ENCODE measurements around the gene WDTC1. TPM values are rescaled to one million over a fixed set of nuclear protein-coding genes. Genes with fewer than 3 reads are reported as not detected.

The WDTC1 gene
- total and polyA plus RNA-seq, 9 of the 15 experiments (the other 6 are each of a cell fraction or from before 2014, with no cell fraction given) = 0.18 to 32.3 (median 8.8) TPM

DNA sequence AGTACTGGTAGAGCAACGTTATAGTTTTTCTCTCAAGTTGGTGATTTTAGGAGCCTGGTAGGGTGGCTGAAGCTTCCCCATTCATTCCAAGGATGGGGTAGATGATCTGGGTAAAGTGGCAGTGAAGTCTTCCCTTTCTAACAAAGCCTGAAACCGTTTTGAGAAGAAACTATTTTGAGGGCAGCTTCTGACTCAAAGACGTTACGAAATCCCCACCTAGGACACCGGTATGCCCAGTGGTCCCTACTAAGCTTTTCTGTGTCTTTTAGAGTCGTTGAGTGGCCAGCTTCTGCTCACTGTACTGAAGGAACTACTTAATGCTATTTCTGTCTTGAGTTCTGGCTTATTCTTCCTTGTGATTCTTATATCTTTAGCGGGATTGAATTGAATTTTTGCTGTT, 1.4 kb downstream of the WDTC1 start (continued):
- TF ChIP-seq MCM2 (IDR thresholded peaks at IDR 0.05; ENCODE audit: low read depth) (no peak), TBL1XR1 (IDR thresholded peaks at IDR 0.05; ENCODE audit: low read length in 2 of 2) (no peak), ZBTB1 (CRISPR knock-in tag; IDR thresholded peaks at IDR 0.05; ENCODE audit: borderline replicate concordance, low read depth) (no peak), PRPF4 (IDR thresholded peaks at IDR 0.05; ENCODE audit: insufficient read depth, low read depth, low read length, poor library complexity, severe bottlenecking) (no peak), LCOR (CRISPR knock-in tag; IDR thresholded peaks at IDR 0.05) (no peak), ZNF589 (CRISPR knock-in tag; IDR thresholded peaks at IDR 0.05; ENCODE audit: low read depth) (no peak), CEBPB (tag; IDR thresholded peaks at IDR 0.05) (peak; percentile 78), CBX5 (IDR thresholded peaks at IDR 0.05; ENCODE audit: borderline replicate concordance, low read depth) (no peak)
- TF ChIP-seq, protein P1, sequence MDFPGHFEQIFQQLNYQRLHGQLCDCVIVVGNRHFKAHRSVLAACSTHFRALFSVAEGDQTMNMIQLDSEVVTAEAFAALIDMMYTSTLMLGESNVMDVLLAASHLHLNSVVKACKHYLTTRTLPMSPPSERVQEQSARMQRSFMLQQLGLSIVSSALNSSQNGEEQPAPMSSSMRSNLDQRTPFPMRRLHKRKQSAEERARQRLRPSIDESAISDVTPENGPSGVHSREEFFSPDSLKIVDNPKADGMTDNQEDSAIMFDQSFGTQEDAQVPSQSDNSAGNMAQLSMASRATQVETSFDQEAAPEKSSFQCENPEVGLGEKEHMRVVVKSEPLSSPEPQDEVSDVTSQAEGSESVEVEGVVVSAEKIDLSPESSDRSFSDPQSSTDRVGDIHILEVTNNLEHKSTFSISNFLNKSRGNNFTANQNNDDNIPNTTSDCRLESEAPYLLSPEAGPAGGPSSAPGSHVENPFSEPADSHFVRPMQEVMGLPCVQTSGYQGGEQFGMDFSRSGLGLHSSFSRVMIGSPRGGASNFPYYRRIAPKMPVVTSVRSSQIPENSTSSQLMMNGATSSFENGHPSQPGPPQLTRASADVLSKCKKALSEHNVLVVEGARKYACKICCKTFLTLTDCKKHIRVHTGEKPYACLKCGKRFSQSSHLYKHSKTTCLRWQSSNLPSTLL (IDR thresholded peaks at IDR 0.05) = no peak

DNA sequence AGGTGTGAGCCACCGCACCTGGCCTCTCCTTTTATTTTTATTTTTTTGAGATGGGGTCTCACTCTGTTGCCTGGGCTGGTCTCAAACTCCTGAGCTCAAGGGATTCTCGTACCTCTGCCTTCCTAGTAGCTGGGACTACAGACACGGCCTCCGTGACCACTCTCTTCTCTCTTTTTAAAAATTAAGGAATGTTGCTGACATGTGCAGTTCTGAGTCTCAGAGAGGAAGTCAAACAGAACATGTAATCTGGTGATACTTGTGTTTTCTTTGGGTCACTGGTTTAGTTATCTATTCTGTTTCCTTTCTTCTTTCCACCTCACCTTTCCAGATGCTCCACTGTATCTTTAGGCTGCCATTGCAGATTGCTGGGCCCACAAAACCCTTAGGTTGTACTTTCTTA, 2.7 kb downstream of the WDTC1 start:
- POLR2A ChIA-PET = interaction anchor here (0.6 kb wide), 1 partner anchor 85 kb away, joined by 3 read pairs; no protein-coding TSS in a partner anchor

More for the DNA sequence above, 2.7 kb downstream of the WDTC1 start:
- ATAC-seq (no peak), FAIRE-seq (no peak), DNase-seq (ENCODE audit: extremely low read depth in 1 of 4, low spot score in 3 of 4) (no peak)
- H3K4me2 ChIP-seq (ENCODE audit: insufficient read depth, low read length) = no peak overlapping the region
- intact Hi-C loops (cut with micrococcal nuclease) = no loop called here
- no peak overlapping the region for H3K27ac ChIP-seq (ENCODE audit: extremely low read depth, low read depth, low read length)
- no peak overlapping the region for H2AFZ ChIP-seq (ENCODE audit: low read depth, low read length)
- BruUV-seq (replicated peaks) = no TSS peak
- WGBS (ENCODE audit: insufficient coverage, low coverage, missing lambda C conversion rate) = 74% methylated on average over 4 of the region's 4 CpGs
- no peaks in the 10 kb centered on the region for H3K9me1 ChIP-seq (ENCODE audit: control insufficient read depth, insufficient read depth, low read length)
- H3K36me3 ChIP-seq (ENCODE audit: control insufficient read depth, insufficient read depth, low read length) = no peaks in the 10 kb centered on the region
- peaks cover 20% of the 10 kb centered on the region for H3K79me2 ChIP-seq (ENCODE audit: control insufficient read depth, insufficient read depth, low read length)
- CTCF ChIA-PET (ENCODE audit: low intra/inter-chr PET ratio) = no interaction called here
- no peaks in the 10 kb centered on the region for H3K9me3 ChIP-seq (replicated peaks; ENCODE audit: control insufficient read depth, insufficient read depth, low read depth, low read length)
- in situ Hi-C loops (cut with MboI) = no loop called here
- no peak overlapping the region for H3K9ac ChIP-seq (ENCODE audit: insufficient read depth in 1 of 2, low read depth in 2 of 2, low read length in 2 of 2)
- H3K27me3 ChIP-seq (ENCODE audit: control insufficient read depth in 2 of 2, insufficient read depth in 2 of 2, low read length in 2 of 2) = no peaks in the 10 kb centered on the region
- H3K4me1 ChIP-seq (replicated peaks in 1 of 2; ENCODE audit: control insufficient read depth in 2 of 2, insufficient read depth in 2 of 2, low read length in 2 of 2) = peaks cover 12 to 15% of the 10 kb centered on the region in 2 experiments; a peak in 4 of 5 replicates
- H3K4me3 ChIP-seq = no peak overlapping the region
- TF ChIP-seq RBBP5 (IDR thresholded peaks at IDR 0.05; ENCODE audit: borderline replicate concordance, insufficient read depth, low read length, poor library complexity, severe bottlenecking) = no peak
- TF ChIP-seq MAFK (IDR thresholded peaks at IDR 0.05; ENCODE audit: low read length) = peak; percentile 26; the same call in 1 of the 2 replicates
- peak; percentile 47 for TF ChIP-seq MAFG (tag; conservative IDR thresholded peaks at IDR 0.05)
- 0 out of 2 replicates have a peak, but pooled peaks have one; percentile 14 for TF ChIP-seq CBFA2T3 (IDR thresholded peaks at IDR 0.05)
- TF ChIP-seq MAFF (IDR thresholded peaks at IDR 0.05; ENCODE audit: low read length) = peak; percentile 63
- peak; percentile 83 for TF ChIP-seq ZNF316 (IDR thresholded peaks at IDR 0.05)
- peak; percentile 58; the same call in 1 of the 2 replicates for TF ChIP-seq C11orf30 (IDR thresholded peaks at IDR 0.05; ENCODE audit: low read depth)
- no peak for TF ChIP-seq NCOA4 (IDR thresholded peaks at IDR 0.05; ENCODE audit: partially characterized antibody)
- TF ChIP-seq SPI1 (IDR thresholded peaks at IDR 0.05; ENCODE audit: borderline replicate concordance, low read depth, low read length) = peak; percentile 45; the same call in 1 of the 2 replicates
- H4K20me1 ChIP-seq (replicated peaks; ENCODE audit: control insufficient read depth, insufficient read depth, low read length) = no peaks in the 10 kb centered on the region

All from K562 (cell line).